ENCODE measurements around the gene RIMS3.

- TF ChIP-seq POLR2A (IDR thresholded peaks at IDR 0.05; ENCODE audit: borderline replicate concordance, extremely low read depth, insufficient read depth, insufficient read length) (no peak), CTCF (IDR thresholded peaks at IDR 0.05 in 2 of 3, conservative IDR thresholded peaks at IDR 0.05 in 1 of 3; ENCODE audit: borderline replicate concordance in 1 of 3, insufficient read depth in 1 of 3, low read depth in 2 of 3, low read length in 2 of 3) (peak; percentile 61 to 73 (median 64))
These were observed 34.8 kb downstream of the RIMS3 start for GRCh38 chr1:40630488-40631223.

Data from HCT116 (cell line).